Ishikawa (cell line): ENCODE data around the gene SLC5A2.

ENCODE experiments used
- CEBPB ChIP-seq: IDR thresholded peaks from 2 replicates; pipeline ENCODE4 v1.6.1; 2012
- CREB1 ChIP-seq: IDR thresholded peaks from 2 replicates; pipeline ENCODE4 v1.6.1; 2012; ENCODE audit warnings: low read depth
- EGR1 ChIP-seq: IDR thresholded peaks from 2 replicates; pipeline ENCODE4 v1.6.1; 2012
- EP300 ChIP-seq: IDR thresholded peaks from 2 replicates; pipeline ENCODE4 v1.6.1; 2012; ENCODE audit warnings: borderline replicate concordance
- FOXM1 ChIP-seq: IDR thresholded peaks from 2 replicates; pipeline ENCODE4 v1.6.1; 2012; ENCODE audit warnings: low read depth, borderline replicate concordance
- NFIC ChIP-seq: IDR thresholded peaks from 2 replicates; pipeline ENCODE4 v1.6.1; 2012
- RAD21 ChIP-seq: IDR thresholded peaks from 2 replicates; pipeline ENCODE4 v1.6.1; 2012; ENCODE audit warnings: low read depth
- TAF1 ChIP-seq: IDR thresholded peaks from 2 replicates; pipeline ENCODE4 v1.6.1; 2012; ENCODE audit warnings: low read depth, mild to moderate bottlenecking
- TCF12 ChIP-seq: IDR thresholded peaks from 2 replicates; pipeline ENCODE4 v1.6.1; 2012; ENCODE audit warnings: low read depth
- TEAD4 ChIP-seq: IDR thresholded peaks from 2 replicates; pipeline ENCODE4 v1.6.1; 2012
- YY1 ChIP-seq: IDR thresholded peaks from 2 replicates; pipeline ENCODE4 v1.6.1; 2012; ENCODE audit warnings: low read depth
- ZBTB7A ChIP-seq: IDR thresholded peaks from 2 replicates; pipeline ENCODE4 v1.6.1; 2012; ENCODE audit warnings: low read depth
- TF ChIP-seq, protein P1 (sequence below): IDR thresholded peaks from 2 replicates; pipeline ENCODE4 v1.6.1; 2012
- TF ChIP-seq, protein P2 (sequence below): IDR thresholded peaks from 2 replicates; pipeline ENCODE4 v1.6.1; 2012; ENCODE audit warnings: low read depth, mild to moderate bottlenecking
- TF ChIP-seq, protein P3 (sequence below): IDR thresholded peaks from 2 replicates; pipeline ENCODE4 v1.6.1; 2012

The SLC5A2 gene

DNA sequence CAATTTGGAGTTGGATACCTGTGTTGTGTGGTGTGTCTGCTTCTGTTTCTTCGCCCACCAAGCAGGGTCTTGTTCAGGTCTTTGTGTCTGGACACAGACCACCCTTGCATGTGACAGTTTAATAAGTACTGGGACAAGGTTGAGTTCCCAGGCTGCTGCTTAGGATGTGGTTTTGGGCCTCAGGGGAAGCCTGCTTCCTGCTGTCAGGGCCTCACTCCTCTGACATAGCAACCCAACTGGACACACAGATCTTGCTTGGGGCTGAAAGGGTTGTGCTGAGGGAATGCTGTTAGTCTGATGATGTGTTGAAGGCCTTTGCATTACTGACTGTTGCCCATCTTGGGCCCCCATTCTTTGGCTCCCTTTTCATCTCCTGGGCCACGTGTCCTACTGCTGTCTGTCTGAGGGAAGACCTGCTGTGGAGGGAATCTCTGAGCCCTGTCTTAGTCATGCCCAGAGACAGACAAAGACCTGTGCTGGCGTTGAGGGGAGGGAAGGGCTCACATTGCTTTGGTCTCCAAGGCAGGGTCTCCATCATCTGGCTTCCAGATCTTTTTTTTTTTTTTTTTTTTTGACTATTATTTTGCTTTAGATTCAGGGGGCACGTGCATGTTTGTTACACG lies 15.7 kb upstream of the SLC5A2 start:
- no peak for TF ChIP-seq TEAD4
- TF ChIP-seq CEBPB: no peak
- no peak for TF ChIP-seq TCF12
- no peak for TF ChIP-seq EGR1

DNA sequence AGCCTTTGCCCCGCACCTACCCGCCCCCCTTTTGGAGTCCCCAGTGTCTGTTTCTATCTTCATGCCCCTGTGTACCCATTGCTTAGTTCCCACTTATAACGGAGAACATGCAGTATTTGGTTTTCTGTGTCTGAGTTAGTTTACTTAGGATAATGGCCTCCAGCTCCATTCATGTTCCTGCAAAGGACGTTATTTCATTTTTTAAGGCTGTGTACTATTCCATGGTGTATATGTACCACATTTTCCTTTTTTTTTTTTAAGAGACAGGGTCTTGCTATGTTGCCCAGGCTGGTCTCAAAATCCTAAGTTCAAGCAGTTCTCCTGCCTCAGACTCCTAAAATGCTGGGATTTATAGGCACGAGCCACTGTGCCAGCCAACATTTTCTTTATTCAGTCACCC lies 15.1 kb upstream of the SLC5A2 start:
- TF ChIP-seq EP300 (no peak), TAF1 (no peak), FOXM1 (no peak), CREB1 (no peak), EGR1 (no peak), TCF12 (no peak), NFIC (no peak), RAD21 (no peak)

DNA sequence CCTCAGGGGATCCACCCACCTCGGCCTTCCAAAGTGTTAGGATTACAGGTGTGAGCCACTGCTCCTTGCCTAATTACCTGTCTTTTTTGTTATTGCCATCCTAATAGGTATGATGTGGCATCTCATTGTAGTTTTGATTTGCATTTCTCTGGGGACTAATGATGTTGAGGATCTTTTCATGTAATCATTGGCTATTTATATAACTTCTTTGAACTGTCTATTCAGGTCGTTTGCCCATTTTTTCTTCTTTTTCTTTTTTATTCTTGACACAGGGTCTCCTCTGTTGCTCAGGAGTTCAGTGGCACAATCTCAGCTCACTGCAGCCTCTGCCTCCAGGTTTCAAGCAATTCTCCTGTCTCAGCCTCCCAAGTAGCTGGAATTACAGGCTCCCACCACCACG lies 12.3 kb upstream of the SLC5A2 start:
- TF ChIP-seq NFIC: no peak
- no peak for TF ChIP-seq EP300
- no peak for TF ChIP-seq ZBTB7A
- TF ChIP-seq, protein P1, sequence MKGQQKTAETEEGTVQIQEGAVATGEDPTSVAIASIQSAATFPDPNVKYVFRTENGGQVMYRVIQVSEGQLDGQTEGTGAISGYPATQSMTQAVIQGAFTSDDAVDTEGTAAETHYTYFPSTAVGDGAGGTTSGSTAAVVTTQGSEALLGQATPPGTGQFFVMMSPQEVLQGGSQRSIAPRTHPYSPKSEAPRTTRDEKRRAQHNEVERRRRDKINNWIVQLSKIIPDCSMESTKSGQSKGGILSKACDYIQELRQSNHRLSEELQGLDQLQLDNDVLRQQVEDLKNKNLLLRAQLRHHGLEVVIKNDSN: no peak
- TF ChIP-seq CEBPB: no peak
- TF ChIP-seq TAF1: no peak
- TF ChIP-seq, protein P2, sequence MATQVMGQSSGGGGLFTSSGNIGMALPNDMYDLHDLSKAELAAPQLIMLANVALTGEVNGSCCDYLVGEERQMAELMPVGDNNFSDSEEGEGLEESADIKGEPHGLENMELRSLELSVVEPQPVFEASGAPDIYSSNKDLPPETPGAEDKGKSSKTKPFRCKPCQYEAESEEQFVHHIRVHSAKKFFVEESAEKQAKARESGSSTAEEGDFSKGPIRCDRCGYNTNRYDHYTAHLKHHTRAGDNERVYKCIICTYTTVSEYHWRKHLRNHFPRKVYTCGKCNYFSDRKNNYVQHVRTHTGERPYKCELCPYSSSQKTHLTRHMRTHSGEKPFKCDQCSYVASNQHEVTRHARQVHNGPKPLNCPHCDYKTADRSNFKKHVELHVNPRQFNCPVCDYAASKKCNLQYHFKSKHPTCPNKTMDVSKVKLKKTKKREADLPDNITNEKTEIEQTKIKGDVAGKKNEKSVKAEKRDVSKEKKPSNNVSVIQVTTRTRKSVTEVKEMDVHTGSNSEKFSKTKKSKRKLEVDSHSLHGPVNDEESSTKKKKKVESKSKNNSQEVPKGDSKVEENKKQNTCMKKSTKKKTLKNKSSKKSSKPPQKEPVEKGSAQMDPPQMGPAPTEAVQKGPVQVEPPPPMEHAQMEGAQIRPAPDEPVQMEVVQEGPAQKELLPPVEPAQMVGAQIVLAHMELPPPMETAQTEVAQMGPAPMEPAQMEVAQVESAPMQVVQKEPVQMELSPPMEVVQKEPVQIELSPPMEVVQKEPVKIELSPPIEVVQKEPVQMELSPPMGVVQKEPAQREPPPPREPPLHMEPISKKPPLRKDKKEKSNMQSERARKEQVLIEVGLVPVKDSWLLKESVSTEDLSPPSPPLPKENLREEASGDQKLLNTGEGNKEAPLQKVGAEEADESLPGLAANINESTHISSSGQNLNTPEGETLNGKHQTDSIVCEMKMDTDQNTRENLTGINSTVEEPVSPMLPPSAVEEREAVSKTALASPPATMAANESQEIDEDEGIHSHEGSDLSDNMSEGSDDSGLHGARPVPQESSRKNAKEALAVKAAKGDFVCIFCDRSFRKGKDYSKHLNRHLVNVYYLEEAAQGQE: no peak
- no peak for TF ChIP-seq EGR1
- no peak for TF ChIP-seq RAD21
- TF ChIP-seq YY1: no peak
- TF ChIP-seq, protein P3, sequence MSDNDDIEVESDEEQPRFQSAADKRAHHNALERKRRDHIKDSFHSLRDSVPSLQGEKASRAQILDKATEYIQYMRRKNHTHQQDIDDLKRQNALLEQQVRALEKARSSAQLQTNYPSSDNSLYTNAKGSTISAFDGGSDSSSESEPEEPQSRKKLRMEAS: no peak
- no peak for TF ChIP-seq TCF12
- no peak for TF ChIP-seq TEAD4

DNA sequence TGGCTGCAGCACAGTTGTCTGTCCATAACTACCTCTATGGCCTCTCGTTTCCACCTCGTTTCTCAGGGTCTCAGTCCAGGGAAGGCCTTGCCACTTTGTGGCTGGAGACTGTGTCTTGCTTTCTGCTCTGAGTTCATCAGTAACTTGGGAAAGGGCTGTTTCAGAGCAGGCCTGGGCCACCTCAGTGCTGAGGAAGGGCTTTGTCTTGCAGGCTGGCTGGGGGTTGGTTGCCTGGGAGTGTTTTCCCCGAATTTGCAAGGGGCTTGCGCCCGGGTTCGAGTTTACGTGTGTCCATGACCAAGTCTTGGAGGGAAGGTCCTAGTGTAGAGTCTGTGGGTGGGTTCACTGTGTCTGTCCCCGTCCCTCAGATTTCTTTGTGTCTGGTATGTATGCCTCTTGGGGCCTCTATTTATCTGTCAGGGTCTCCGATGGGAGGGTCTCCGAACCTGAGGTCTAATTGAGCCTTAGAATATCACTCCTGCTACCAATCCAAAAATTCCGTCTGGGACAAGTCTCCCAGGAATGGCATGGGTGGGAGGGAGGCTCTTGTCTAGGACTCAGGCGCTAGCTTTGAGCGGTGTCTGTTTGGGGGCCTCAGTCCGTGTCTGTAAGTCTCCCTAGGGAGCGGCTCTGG lies 11.6 kb upstream of the SLC5A2 start:
- TF ChIP-seq, protein P3: no peak
- no peak for TF ChIP-seq CEBPB
- no peak for TF ChIP-seq EGR1
- TF ChIP-seq, protein P2: no peak
- no peak for TF ChIP-seq EP300
- TF ChIP-seq TCF12: no peak
- no peak for TF ChIP-seq TAF1
- TF ChIP-seq, protein P1: no peak
- no peak for TF ChIP-seq FOXM1
- no peak for TF ChIP-seq TEAD4
- TF ChIP-seq RAD21: no peak
- no peak for TF ChIP-seq ZBTB7A

DNA sequence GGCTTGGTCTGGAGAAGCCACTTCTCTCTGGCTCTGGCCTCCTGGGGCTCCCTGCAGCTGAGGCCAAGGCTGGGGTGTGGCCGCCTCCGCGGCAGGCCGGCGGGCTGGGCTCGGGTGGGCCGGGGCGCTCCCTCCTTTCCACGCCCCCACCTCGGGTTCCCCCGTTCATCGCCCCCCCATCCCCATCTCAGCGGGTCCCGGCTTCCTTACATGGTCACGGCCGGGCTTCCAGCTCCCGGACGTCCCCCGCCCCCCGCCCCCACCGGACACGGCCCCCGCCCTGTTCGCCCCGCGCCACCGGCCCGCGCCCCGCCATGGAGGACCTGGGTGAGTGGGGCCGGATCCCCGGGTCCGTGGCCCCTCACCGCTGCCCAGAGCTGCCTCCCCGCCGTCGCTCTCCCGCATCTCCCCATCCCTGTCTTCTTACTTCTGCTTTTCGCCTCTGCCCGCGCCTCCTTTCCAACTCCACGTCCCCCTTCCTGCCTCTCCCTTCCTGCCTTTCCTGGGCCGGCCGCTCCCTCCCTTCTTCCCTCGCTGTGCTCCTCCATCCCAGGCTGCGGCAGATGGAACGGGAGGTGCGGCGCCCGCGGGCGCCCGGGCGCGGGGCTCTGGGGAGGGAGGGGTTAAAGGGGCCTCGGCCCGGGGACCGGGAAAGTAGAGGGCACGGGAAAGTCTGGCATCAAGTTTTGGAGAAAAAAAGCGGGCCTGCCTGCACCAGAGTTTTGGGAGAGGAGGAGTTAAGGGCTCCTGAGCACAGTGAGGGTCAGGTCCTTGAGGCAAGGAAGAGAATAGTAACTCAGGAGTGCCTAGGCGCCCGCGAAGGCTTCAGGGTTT lies 10.8 kb upstream of the SLC5A2 start, which contains the start of gene TGFB1I1:
Gene TGFB1I1, plus strand, starts transcription at position 278 of the 834 bp plus-strand sequence. Its CDS starts 37 bp downstream, at position 315.
- peak; percentile 23; the same call in 1 of the 2 replicates for TF ChIP-seq YY1
- TF ChIP-seq, protein P1: no peak
- TF ChIP-seq TAF1: 0 out of 2 replicates have a peak, but pooled peaks have one; percentile 38
- TF ChIP-seq CREB1: no peak
